Measurements from ENCODE around the gene MYLK. TPM values are rescaled to one million over a fixed set of nuclear protein-coding genes. Genes with fewer than 3 reads are reported as not detected.

MYLK gene
- total RNA-seq, 1 donor from 2014 or later: 0.16 TPM

GRCh38 chr3:123660141-123660675, 223.9 kb downstream of the MYLK start:
- no peaks in the 10 kb centered on the region for H3K27me3 Mint-ChIP-seq (ENCODE audit: low read depth)
- DNase-seq (ENCODE audit: low spot score): no peak
- no peak overlapping the region for H3K27ac Mint-ChIP-seq
- H3K9me3 Mint-ChIP-seq: peaks cover 10% of the 10 kb centered on the region
- no peaks in the 10 kb centered on the region for H3K4me1 Mint-ChIP-seq (ENCODE audit: low read depth)
- no peak overlapping the region for H3K4me3 Mint-ChIP-seq (ENCODE audit: low read depth)
- intact Hi-C loops (cut with micrococcal nuclease): no loop called here
- no peaks in the 10 kb centered on the region for H3K36me3 Mint-ChIP-seq (ENCODE audit: low read depth)

GRCh38 chr3:123658852-123659206, 225.3 kb downstream of the MYLK start:
- no peaks in the 10 kb centered on the region for H3K36me3 Mint-ChIP-seq (ENCODE audit: low read depth)
- intact Hi-C loops (cut with micrococcal nuclease): no loop called here
- H3K4me3 Mint-ChIP-seq (ENCODE audit: low read depth): no peak overlapping the region
- no peaks in the 10 kb centered on the region for H3K27me3 Mint-ChIP-seq (ENCODE audit: low read depth)
- H3K4me1 Mint-ChIP-seq (ENCODE audit: low read depth): no peaks in the 10 kb centered on the region
- DNase-seq (ENCODE audit: low spot score): no peak
- peaks cover 10% of the 10 kb centered on the region for H3K9me3 Mint-ChIP-seq
- no peak overlapping the region for H3K27ac Mint-ChIP-seq

- peaks cover 10% of the 10 kb centered on the region for H3K9me3 Mint-ChIP-seq
- no peaks in the 10 kb centered on the region for H3K4me1 Mint-ChIP-seq (ENCODE audit: low read depth)
- no peaks in the 10 kb centered on the region for H3K36me3 Mint-ChIP-seq (ENCODE audit: low read depth)
- H3K4me3 Mint-ChIP-seq (ENCODE audit: low read depth): no peak overlapping the region
- intact Hi-C loops (cut with micrococcal nuclease): no loop called here
- H3K27ac Mint-ChIP-seq: no peak overlapping the region
- no peaks in the 10 kb centered on the region for H3K27me3 Mint-ChIP-seq (ENCODE audit: low read depth)
- DNase-seq (ENCODE audit: low spot score): no peak
Observed at GRCh38 chr3:123658118-123658851, 225.8 kb downstream of the MYLK start.

- no peaks in the 10 kb centered on the region for H3K4me1 Mint-ChIP-seq (ENCODE audit: low read depth)
- H3K36me3 Mint-ChIP-seq (ENCODE audit: low read depth): no peaks in the 10 kb centered on the region
- intact Hi-C loops (cut with micrococcal nuclease): no loop called here
- H3K27me3 Mint-ChIP-seq (ENCODE audit: low read depth): no peaks in the 10 kb centered on the region
- H3K4me3 Mint-ChIP-seq (ENCODE audit: low read depth): no peak overlapping the region
- peaks cover 10% of the 10 kb centered on the region for H3K9me3 Mint-ChIP-seq
- DNase-seq (ENCODE audit: low spot score): no peak
- no peak overlapping the region for H3K27ac Mint-ChIP-seq
Observed at GRCh38 chr3:123657568-123657967, 226.6 kb downstream of the MYLK start.

- Mint-ChIP-seq H3K27ac (no peak overlapping the region), H3K4me1 (ENCODE audit: low read depth) (no peaks in the 10 kb centered on the region), H3K4me3 (ENCODE audit: low read depth) (no peak overlapping the region), H3K9me3 (peaks cover 10% of the 10 kb centered on the region), H3K27me3 (ENCODE audit: low read depth) (no peaks in the 10 kb centered on the region), H3K36me3 (ENCODE audit: low read depth) (no peaks in the 10 kb centered on the region)
- intact Hi-C loops (cut with micrococcal nuclease): no loop called here
- DNase-seq (ENCODE audit: low spot score): no peak
Observed at GRCh38 chr3:123657111-123657510, 227.0 kb downstream of the MYLK start.

GRCh38 chr3:123656691-123657090, 227.4 kb downstream of the MYLK start:
- no peaks in the 10 kb centered on the region for H3K36me3 Mint-ChIP-seq (ENCODE audit: low read depth)
- no peak overlapping the region for H3K27ac Mint-ChIP-seq
- H3K4me1 Mint-ChIP-seq (ENCODE audit: low read depth): no peaks in the 10 kb centered on the region
- no peaks in the 10 kb centered on the region for H3K27me3 Mint-ChIP-seq (ENCODE audit: low read depth)
- intact Hi-C loops (cut with micrococcal nuclease): no loop called here
- peaks cover 10% of the 10 kb centered on the region for H3K9me3 Mint-ChIP-seq
- H3K4me3 Mint-ChIP-seq (ENCODE audit: low read depth): no peak overlapping the region
- no peak for DNase-seq (ENCODE audit: low spot score)

GRCh38 chr3:123656274-123656673, 227.9 kb downstream of the MYLK start:
- no peak overlapping the region for H3K27ac Mint-ChIP-seq
- no peak for DNase-seq (ENCODE audit: low spot score)
- intact Hi-C loops (cut with micrococcal nuclease): no loop called here
- H3K27me3 Mint-ChIP-seq (ENCODE audit: low read depth): no peaks in the 10 kb centered on the region
- H3K4me1 Mint-ChIP-seq (ENCODE audit: low read depth): no peaks in the 10 kb centered on the region
- no peaks in the 10 kb centered on the region for H3K36me3 Mint-ChIP-seq (ENCODE audit: low read depth)
- peaks cover 10% of the 10 kb centered on the region for H3K9me3 Mint-ChIP-seq
- no peak overlapping the region for H3K4me3 Mint-ChIP-seq (ENCODE audit: low read depth)

- H3K9me3 Mint-ChIP-seq: peaks cover 10% of the 10 kb centered on the region
- intact Hi-C loops (cut with micrococcal nuclease): no loop called here
- no peak for DNase-seq (ENCODE audit: low spot score)
- H3K27ac Mint-ChIP-seq: no peak overlapping the region
- no peaks in the 10 kb centered on the region for H3K27me3 Mint-ChIP-seq (ENCODE audit: low read depth)
- no peaks in the 10 kb centered on the region for H3K4me1 Mint-ChIP-seq (ENCODE audit: low read depth)
- no peaks in the 10 kb centered on the region for H3K36me3 Mint-ChIP-seq (ENCODE audit: low read depth)
- H3K4me3 Mint-ChIP-seq (ENCODE audit: low read depth): no peak overlapping the region
Observed at GRCh38 chr3:123655400-123655799, 228.7 kb downstream of the MYLK start.

- Mint-ChIP-seq H3K27ac (no peak overlapping the region), H3K36me3 (ENCODE audit: low read depth) (no peaks in the 10 kb centered on the region), H3K4me3 (ENCODE audit: low read depth) (no peak overlapping the region), H3K27me3 (ENCODE audit: low read depth) (no peaks in the 10 kb centered on the region), H3K4me1 (ENCODE audit: low read depth) (no peaks in the 10 kb centered on the region), H3K9me3 (peaks cover 10% of the 10 kb centered on the region)
- DNase-seq (ENCODE audit: low spot score): no peak
- intact Hi-C loops (cut with micrococcal nuclease): no loop called here
Observed at GRCh38 chr3:123653221-123653682, 230.9 kb downstream of the MYLK start.

- DNase-seq (ENCODE audit: low spot score): no peak
- H3K36me3 Mint-ChIP-seq (ENCODE audit: low read depth): no peaks in the 10 kb centered on the region
- H3K4me1 Mint-ChIP-seq (ENCODE audit: low read depth): no peaks in the 10 kb centered on the region
- no peaks in the 10 kb centered on the region for H3K27me3 Mint-ChIP-seq (ENCODE audit: low read depth)
- H3K27ac Mint-ChIP-seq: no peak overlapping the region
- no peak overlapping the region for H3K4me3 Mint-ChIP-seq (ENCODE audit: low read depth)
- H3K9me3 Mint-ChIP-seq: peaks cover 10% of the 10 kb centered on the region
- intact Hi-C loops (cut with micrococcal nuclease): no loop called here
Observed at GRCh38 chr3:123652342-123652984, 231.7 kb downstream of the MYLK start.

GRCh38 chr3:123651449-123652341, 232.4 kb downstream of the MYLK start:
- H3K4me3 Mint-ChIP-seq (ENCODE audit: low read depth): no peak overlapping the region
- H3K4me1 Mint-ChIP-seq (ENCODE audit: low read depth): no peaks in the 10 kb centered on the region
- intact Hi-C loops (cut with micrococcal nuclease): no loop called here
- H3K27ac Mint-ChIP-seq: no peak overlapping the region
- peaks cover 5% of the 10 kb centered on the region for H3K9me3 Mint-ChIP-seq
- H3K36me3 Mint-ChIP-seq (ENCODE audit: low read depth): no peaks in the 10 kb centered on the region
- H3K27me3 Mint-ChIP-seq (ENCODE audit: low read depth): no peaks in the 10 kb centered on the region
- DNase-seq (ENCODE audit: low spot score): no peak

- no peaks in the 10 kb centered on the region for H3K36me3 Mint-ChIP-seq (ENCODE audit: low read depth)
- no peaks in the 10 kb centered on the region for H3K4me1 Mint-ChIP-seq (ENCODE audit: low read depth)
- DNase-seq (ENCODE audit: low spot score): no peak
- H3K4me3 Mint-ChIP-seq (ENCODE audit: low read depth): no peak overlapping the region
- intact Hi-C loops (cut with micrococcal nuclease): no loop called here
- H3K27ac Mint-ChIP-seq: no peak overlapping the region
- H3K27me3 Mint-ChIP-seq (ENCODE audit: low read depth): no peaks in the 10 kb centered on the region
- H3K9me3 Mint-ChIP-seq: no peaks in the 10 kb centered on the region
Observed at GRCh38 chr3:123650101-123650500, 234.0 kb downstream of the MYLK start.
